GM10266 (cell line): ENCODE data around the gene POR.

Experiments used
- DNase-seq: peaks from one replicate; pipeline ENCODE4 v3.0.0; 2012; ENCODE audit errors: extremely low spot score
- TF ChIP-seq, protein P1 (sequence below): IDR thresholded peaks from 2 replicates; pipeline ENCODE4 v1.5.1; 2012; ENCODE audit warnings: mild to moderate bottlenecking, low read depth; ENCODE audit not compliant: control insufficient read depth, insufficient read depth; ENCODE audit errors: missing control alignments

Gene POR

DNA sequence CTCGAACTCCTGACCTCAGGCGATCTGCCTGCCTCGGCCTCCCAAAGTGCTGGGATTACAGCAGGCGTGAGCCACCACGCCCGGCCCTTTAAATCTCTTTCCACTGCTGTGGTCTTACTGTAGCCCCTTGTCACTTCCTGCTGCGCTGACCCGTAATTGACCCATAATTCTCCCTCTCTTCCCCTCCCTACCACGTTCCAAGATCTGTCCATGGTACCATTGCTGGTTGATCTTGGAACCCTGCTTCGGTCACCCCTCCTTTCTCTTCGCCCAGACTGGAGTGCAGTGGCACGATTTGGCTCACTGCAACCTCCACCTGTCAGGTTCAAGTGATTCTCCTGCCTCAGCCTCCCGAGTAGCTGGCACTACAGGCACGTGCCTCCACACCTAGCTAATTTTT, 6.5 kb downstream of the POR start:
- DNase-seq: no peak
- TF ChIP-seq, protein P1, sequence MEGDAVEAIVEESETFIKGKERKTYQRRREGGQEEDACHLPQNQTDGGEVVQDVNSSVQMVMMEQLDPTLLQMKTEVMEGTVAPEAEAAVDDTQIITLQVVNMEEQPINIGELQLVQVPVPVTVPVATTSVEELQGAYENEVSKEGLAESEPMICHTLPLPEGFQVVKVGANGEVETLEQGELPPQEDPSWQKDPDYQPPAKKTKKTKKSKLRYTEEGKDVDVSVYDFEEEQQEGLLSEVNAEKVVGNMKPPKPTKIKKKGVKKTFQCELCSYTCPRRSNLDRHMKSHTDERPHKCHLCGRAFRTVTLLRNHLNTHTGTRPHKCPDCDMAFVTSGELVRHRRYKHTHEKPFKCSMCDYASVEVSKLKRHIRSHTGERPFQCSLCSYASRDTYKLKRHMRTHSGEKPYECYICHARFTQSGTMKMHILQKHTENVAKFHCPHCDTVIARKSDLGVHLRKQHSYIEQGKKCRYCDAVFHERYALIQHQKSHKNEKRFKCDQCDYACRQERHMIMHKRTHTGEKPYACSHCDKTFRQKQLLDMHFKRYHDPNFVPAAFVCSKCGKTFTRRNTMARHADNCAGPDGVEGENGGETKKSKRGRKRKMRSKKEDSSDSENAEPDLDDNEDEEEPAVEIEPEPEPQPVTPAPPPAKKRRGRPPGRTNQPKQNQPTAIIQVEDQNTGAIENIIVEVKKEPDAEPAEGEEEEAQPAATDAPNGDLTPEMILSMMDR: no peak

DNA sequence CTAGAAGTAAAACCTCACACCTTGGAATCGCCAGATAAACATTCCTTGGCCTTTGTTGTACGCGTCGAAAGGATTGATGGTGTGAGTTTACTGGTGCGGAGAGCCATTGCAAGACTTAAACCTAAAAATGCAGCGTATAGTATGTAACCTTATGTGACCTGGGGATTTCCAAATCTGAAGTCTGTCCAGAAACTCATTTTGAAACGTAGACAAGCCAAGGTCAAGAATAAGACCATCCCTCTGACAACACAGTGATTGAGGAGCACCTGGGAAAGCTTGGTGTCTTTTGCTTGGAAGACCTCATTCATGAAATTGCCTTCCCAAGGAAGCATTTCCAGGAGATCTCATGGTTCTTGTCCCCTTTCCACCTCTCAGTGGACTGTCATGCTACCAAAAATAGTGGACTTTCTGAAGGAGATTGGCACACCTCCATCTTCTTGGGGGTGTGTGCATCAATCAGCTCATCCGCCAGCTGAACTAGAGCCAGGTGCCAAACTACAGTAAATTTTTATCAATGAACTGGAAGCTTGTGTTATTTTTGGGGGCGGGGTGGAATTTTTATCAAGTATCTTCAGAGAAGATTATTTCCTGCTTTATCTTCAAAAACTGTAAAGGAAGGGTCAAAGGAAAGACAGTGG, 8.1 kb downstream of the POR start:
- TF ChIP-seq, protein P1: no peak
- no peak for DNase-seq

DNA sequence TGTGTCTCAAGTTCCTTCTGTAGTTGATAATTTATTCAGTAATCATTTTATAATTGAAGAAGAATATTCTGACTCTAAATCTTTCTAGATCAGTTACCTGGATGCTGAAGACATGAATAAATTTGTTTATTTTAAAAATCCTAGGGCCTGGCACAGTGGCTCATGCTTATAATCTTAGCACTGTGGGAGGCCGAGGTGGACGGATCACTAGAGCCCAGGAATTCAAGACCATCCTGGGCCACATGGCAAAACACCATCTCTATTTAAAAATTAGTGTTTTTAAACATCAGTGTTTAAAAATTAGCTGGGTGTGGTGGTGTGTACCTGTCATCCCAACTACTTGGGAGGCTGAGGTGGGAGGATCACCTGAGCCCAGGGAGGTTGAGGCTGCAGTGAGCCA, 9.3 kb downstream of the POR start:
- DNase-seq: no peak
- TF ChIP-seq, protein P1: no peak

DNA sequence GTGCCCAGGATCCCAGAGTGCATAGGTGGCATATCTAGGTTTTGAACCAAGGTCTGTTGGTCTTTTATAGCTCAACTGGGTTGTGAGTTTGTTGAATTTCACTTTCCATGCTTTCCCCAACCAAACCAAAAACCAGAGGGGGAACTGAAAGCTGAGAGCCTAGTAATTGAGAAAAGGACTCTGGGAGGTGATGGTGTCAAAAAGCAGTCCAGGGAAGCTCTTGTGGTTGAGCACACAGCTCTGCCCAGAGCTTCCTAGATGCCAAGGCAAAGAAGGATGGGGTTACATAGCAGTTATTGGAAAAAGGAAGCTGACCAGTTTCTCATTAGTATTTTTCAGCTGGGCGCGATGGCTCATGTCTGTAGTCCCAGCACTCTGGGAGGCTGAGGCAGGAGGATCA, 9.9 kb downstream of the POR start:
- TF ChIP-seq, protein P1: no peak
- DNase-seq: no peak

DNA sequence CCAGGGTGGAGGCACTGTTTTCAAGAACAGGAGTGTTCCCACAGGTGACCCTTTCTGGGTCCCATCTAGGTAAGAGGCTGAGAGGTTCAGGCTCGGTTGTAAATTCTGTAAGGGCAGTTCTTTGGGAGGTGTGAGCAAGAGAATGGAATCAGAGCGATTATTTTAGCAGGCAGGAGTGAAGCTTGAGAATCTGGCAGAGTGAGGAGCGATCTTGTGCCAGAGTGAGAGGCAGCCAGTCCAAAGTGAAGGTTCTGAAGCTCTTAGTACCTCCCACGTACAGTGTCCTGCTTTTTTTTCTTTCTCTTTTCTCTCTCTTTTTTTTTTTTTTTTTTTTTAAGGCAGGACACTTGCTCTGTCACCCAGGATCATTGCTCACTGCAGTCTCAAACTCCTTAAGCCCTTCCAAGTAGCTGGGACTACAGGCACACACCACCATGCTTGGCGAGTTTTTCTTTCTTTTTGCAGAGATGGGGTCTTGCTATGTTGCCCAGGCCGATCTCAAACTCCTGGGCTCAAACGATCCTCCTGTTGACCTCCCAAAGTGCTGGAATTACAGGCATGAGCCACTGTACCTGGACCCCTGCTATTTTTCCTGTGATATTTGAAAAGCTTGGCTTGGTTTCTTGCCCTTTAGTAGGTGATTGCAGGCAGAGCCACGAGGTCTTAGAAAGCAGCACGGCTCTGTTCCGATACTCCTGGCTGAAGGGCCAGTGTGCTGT, 10.9 kb downstream of the POR start:
- DNase-seq: no peak

DNA sequence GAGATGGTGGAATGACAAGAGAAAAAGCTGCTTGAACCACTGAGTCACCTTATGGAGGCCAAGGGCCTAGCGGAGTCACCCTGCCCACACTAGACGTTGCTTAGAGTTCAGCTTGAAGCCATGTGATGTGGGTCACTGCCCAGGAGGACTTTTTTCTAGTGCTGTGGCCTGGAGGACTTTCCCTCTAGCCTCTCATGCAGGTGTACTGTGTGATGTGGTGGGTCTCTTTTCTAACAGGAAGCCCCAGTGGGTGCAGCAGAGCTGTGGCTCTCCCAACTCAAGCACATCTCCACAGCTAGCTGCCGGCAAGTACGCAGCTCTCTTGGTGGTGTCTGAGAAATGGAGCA, 13.6 kb downstream of the POR start:
- TF ChIP-seq, protein P1: no peak
- peak; percentile 60 for DNase-seq

More for the DNA sequence above, 10.9 kb downstream of the POR start:
- TF ChIP-seq, protein P1: no peak

DNA sequence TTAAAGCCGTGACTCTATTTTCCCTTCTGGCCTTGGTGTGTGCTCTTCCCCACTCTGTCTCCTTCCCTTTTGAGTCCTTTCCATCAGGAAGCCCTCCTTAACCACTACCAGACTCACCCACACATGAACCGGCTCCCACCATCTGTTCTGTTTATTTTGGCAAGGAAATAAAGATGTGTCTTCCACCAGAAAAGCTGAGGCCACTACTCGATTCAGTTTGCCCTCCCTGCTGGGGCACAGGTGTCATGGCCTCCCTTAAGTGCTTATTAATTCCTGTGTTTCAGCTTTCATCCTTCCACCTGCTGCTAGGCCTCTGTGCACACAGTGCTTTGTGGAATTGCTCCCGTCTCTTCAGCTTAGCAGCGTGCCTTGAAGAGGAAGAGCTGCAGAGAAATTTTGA, 16.7 kb downstream of the POR start:
- TF ChIP-seq, protein P1: no peak
- no peak for DNase-seq
